Hepatocyte (in vitro differentiated cells): ENCODE data around the gene CSF1R. TPM values are rescaled to one million over a fixed set of nuclear protein-coding genes. Genes with fewer than 3 reads are reported as not detected.

Source experiments
- DNase-seq: peaks from one replicate; pipeline ENCODE4 v3.0.0-alpha.2; 2016; ENCODE audit warnings: low spot score
- H2AFZ ChIP-seq: fragments of 200-600 bp; sonication (generic); 2 replicates; pipeline ENCODE4 v1.6.0; 2016; ENCODE audit warnings: antibody characterized with exemption, mild to moderate bottlenecking
- H3K27ac ChIP-seq: fragments of 200-600 bp; sonication (generic); 2 replicates; pipeline ENCODE4 v1.5.1; 2016; ENCODE audit warnings: mild to moderate bottlenecking
- H3K27me3 ChIP-seq: fragments of 200-600 bp; sonication (generic); 2 replicates; pipeline ENCODE4 v1.6.1; 2016
- H3K36me3 ChIP-seq: fragments of 200-600 bp; sonication (generic); replicated peaks from 2 replicates; pipeline ENCODE4 v1.5.1; 2016; ENCODE audit warnings: low read depth; ENCODE audit not compliant: insufficient read depth
- H3K4me1 ChIP-seq: fragments of 200-600 bp; sonication (generic); 2 replicates; pipeline ENCODE4 v1.5.1; 2016; ENCODE audit warnings: mild to moderate bottlenecking, moderate library complexity; ENCODE audit not compliant: insufficient read depth
- H3K4me2 ChIP-seq: fragments of 200-600 bp; sonication (generic); 2 replicates; pipeline ENCODE4 v1.6.0; 2016
- H3K4me3 ChIP-seq: fragments of 200-600 bp; sonication (generic); 2 replicates; pipeline ENCODE4 v1.5.1; 2016; ENCODE audit warnings: mild to moderate bottlenecking
- H3K79me2 ChIP-seq: fragments of 200-600 bp; sonication (generic); 2 replicates; pipeline ENCODE4 v1.6.0; 2017; ENCODE audit warnings: mild to moderate bottlenecking
- H3K9me2 ChIP-seq: fragments of 200-600 bp; sonication (generic); replicated peaks from 2 replicates; pipeline ENCODE4 v1.6.0; 2017; ENCODE audit warnings: mild to moderate bottlenecking; ENCODE audit not compliant: insufficient read depth
- H3K9me3 ChIP-seq: fragments of 200-600 bp; sonication (generic); 2 replicates; pipeline ENCODE4 v1.5.1; 2016; ENCODE audit warnings: low read depth, mild to moderate bottlenecking
- H4K20me1 ChIP-seq: fragments of 200-600 bp; sonication (generic); 2 replicates; pipeline ENCODE4 v1.6.0; 2016; ENCODE audit warnings: mild to moderate bottlenecking; ENCODE audit not compliant: insufficient read depth, poor library complexity, severe bottlenecking
- EZH2 ChIP-seq: fragments of 200-600 bp; sonication (generic); IDR thresholded peaks from 2 replicates; pipeline ENCODE4 v1.6.1; 2016; ENCODE audit warnings: antibody characterized with exemption, mild to moderate bottlenecking, borderline replicate concordance
- EZH2phosphoT487 ChIP-seq: fragments of 200-600 bp; sonication (generic); IDR thresholded peaks from one replicate; pipeline ENCODE4 v1.6.1; 2018; ENCODE audit warnings: antibody characterized with exemption, mild to moderate bottlenecking, low read depth, moderate library complexity; ENCODE audit not compliant: unreplicated experiment, severe bottlenecking
- WGBS: methylation state at CpG from one replicate; pipeline ENCODE4 v1.1.6; 2016; ENCODE audit warnings: low lambda C conversion rate; ENCODE audit errors: missing lambda C conversion rate; 5-methylcytosine and 5-hydroxymethylcytosine counted together
- polyA plus RNA-seq: library from polyadenylated mRNA; unstranded; fragments of >200 nt; fragmentation: Nextera tagmentation; extraction: Ambion mirVana; gene quantifications from 2 replicates; pipeline ENCODE4 v1.2.1, GENCODE V29; 2016
- total RNA-seq: library from RNA; depleted of rRNA; stranded (reverse); fragments of >200 nt; gene quantifications from 2 replicates; pipeline ENCODE4 v1.2.3, GENCODE V29; 2014
- TF ChIP-seq, protein P1 (sequence below): fragments of 200-600 bp; sonication (generic); IDR thresholded peaks from 2 replicates; pipeline ENCODE4 v1.5.1; 2016; ENCODE audit warnings: antibody characterized with exemption, mild to moderate bottlenecking; ENCODE audit not compliant: poor library complexity

Gene CSF1R
- total and polyA plus RNA-seq, 2 experiments from 2014 or later, result 3.6 to 4.7 TPM

DNA sequence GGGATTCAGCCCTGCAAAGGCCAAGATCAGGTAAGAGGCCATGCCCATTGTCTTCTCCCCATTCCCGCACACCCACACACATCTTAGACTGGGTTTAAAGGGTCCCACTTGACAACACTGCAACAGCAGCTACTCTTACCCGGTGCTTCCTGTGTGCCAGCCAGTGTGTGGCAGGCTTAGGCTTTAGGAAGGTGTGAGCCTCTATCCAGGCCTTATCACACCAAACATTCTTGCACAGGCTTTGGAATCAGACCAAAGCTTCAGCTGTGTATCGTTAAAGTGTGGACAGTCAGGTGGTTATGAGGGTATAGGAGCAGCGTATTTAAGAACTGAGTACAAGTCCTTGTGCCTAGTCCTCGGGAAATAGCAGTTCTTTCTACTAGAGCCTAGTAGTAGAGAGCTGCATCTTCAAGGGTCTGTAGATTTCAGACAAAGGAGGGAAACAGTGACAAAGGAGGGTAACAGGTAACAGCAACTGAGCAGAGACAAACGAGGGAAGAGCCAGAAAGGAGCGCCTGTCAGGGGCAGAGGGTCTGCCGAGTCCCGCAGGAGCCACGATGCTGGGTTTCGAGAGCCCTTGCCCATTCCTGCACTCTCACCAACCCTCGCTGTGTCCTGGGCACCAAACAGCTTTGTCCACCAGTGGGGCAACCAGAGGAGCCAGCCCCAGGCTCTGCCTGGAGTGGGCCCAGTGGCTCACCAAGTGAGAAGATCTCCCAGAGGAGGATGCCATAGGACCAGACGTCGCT lies 30.9 kb downstream of the CSF1R start:
- DNase-seq, result no peak
- no peak overlapping the region for H3K27ac ChIP-seq
- no peaks in the 10 kb centered on the region for H3K4me1 ChIP-seq
- H3K4me3 ChIP-seq, result no peak overlapping the region
- TF ChIP-seq EZH2phosphoT487 (no peak), EZH2 (no peak)
- TF ChIP-seq, protein P1, sequence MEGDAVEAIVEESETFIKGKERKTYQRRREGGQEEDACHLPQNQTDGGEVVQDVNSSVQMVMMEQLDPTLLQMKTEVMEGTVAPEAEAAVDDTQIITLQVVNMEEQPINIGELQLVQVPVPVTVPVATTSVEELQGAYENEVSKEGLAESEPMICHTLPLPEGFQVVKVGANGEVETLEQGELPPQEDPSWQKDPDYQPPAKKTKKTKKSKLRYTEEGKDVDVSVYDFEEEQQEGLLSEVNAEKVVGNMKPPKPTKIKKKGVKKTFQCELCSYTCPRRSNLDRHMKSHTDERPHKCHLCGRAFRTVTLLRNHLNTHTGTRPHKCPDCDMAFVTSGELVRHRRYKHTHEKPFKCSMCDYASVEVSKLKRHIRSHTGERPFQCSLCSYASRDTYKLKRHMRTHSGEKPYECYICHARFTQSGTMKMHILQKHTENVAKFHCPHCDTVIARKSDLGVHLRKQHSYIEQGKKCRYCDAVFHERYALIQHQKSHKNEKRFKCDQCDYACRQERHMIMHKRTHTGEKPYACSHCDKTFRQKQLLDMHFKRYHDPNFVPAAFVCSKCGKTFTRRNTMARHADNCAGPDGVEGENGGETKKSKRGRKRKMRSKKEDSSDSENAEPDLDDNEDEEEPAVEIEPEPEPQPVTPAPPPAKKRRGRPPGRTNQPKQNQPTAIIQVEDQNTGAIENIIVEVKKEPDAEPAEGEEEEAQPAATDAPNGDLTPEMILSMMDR, result no peak
- no peaks in the 10 kb centered on the region for H3K79me2 ChIP-seq
- no peak overlapping the region for H3K4me2 ChIP-seq
- WGBS, result 96% methylated on average over 14 of the region's 14 CpGs
- no peaks in the 10 kb centered on the region for H3K27me3 ChIP-seq
- H4K20me1 ChIP-seq, result no peaks in the 10 kb centered on the region
- H3K9me2 ChIP-seq, result no peaks in the 10 kb centered on the region
- no peak overlapping the region for H2AFZ ChIP-seq
- no peaks in the 10 kb centered on the region for H3K36me3 ChIP-seq
- no peaks in the 10 kb centered on the region for H3K9me3 ChIP-seq

DNA sequence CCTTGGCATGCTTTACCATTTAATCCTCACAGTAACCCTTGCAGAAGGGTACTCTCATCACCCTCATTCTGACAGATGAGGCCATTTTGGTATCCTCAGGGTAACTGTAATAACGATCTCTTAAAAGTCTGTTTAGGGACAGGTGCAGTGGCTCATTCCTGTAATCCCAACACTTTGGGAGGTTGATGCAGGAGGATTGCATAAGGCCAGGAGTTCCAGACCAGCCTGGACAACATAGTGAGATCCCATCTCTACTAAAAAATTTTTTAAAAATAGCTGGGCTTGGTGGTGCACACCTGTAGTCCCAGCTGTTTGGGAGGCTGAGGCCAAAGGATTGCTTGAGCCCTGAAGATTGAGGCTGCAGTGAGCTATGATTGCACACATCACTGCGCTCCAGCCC lies 31.8 kb downstream of the CSF1R start:
- Histone ChIP-seq H3K9me2 (no peaks in the 10 kb centered on the region), H3K9me3 (no peaks in the 10 kb centered on the region), H3K27me3 (no peaks in the 10 kb centered on the region), H3K4me2 (no peak overlapping the region), H3K27ac (no peak overlapping the region), H3K4me1 (no peaks in the 10 kb centered on the region), H3K36me3 (no peaks in the 10 kb centered on the region), H2AFZ (no peak overlapping the region), H3K79me2 (no peaks in the 10 kb centered on the region), H3K4me3 (no peak overlapping the region), H4K20me1 (no peaks in the 10 kb centered on the region)
- no peak for DNase-seq
- TF ChIP-seq EZH2 (no peak), EZH2phosphoT487 (no peak)
- TF ChIP-seq, protein P1, result no peak
- 96% methylated on average over 2 of the region's 2 CpGs for WGBS

DNA sequence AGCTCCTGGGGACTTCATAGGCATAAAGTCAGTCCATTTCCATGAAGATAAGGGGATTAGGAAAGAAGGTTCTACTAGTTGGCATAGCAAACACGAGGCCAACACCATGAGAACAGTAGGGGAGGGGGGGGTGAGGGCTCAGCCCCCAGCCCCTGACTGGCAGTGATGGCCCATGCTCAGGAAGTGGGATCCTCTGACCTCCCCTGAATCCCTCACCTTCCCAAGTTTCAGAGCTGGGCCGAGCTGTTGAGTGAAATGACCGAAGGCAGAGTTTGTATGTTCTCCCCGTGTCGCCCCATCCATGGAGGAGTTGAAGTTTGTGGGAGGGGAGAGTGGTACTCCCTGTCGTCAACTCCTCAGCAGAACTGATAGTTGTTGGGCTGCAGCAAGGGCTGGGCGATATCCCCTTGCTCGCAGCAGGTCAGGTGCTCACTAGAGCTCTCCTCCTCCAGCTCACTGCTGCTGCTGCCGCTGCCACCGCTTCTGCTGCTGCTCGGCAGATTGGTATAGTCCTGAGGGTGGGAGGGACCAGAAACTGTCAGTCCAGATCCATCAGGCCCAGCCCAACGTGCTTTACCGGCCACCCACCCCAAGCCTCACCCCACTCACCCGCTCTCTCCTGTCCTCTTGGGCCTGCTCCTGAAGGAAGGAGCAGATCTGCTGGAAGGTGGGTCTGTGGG lies 32.5 kb downstream of the CSF1R start:
- no peak overlapping the region for H2AFZ ChIP-seq
- H3K9me3 ChIP-seq, result no peaks in the 10 kb centered on the region
- no peaks in the 10 kb centered on the region for H3K4me1 ChIP-seq
- TF ChIP-seq, protein P1, result no peak
- TF ChIP-seq EZH2phosphoT487 (no peak), EZH2 (no peak)
- H3K27ac ChIP-seq, result no peak overlapping the region
- no peaks in the 10 kb centered on the region for H3K79me2 ChIP-seq
- no peaks in the 10 kb centered on the region for H3K36me3 ChIP-seq
- no peaks in the 10 kb centered on the region for H3K9me2 ChIP-seq
- no peaks in the 10 kb centered on the region for H3K27me3 ChIP-seq
- 95% methylated on average over 14 of the region's 14 CpGs for WGBS
- no peak overlapping the region for H3K4me2 ChIP-seq
- no peak for DNase-seq
- H4K20me1 ChIP-seq, result no peaks in the 10 kb centered on the region
- H3K4me3 ChIP-seq, result no peak overlapping the region
